Mucosa of descending colon (tissue), 3 donors: ENCODE data around the gene CMC2. TPM values are rescaled to one million over a fixed set of nuclear protein-coding genes. Genes with fewer than 3 reads are reported as not detected.

Experiments
- ATAC-seq: fragments of 200-7000 bp; cut with Tn5 transposase; one replicate; pipeline ENCODE4 v1.9.1; 2020; ENCODE audit warnings: mild to moderate bottlenecking, moderate library complexity
- DNase-seq, 3 donors: peaks; one replicate each; pipeline ENCODE4 v3.0.0-alpha.2; 2020
- H3K36me3 ChIP-seq: fragments of 200-600 bp; one replicate; pipeline ENCODE4 v1.8.0; 2021; ENCODE audit warnings: low read depth, mild to moderate bottlenecking
- H3K4me1 ChIP-seq: fragments of 200-600 bp; one replicate; pipeline ENCODE4 v1.8.0; 2021; ENCODE audit warnings: low read depth, mild to moderate bottlenecking
- H3K4me3 ChIP-seq: fragments of 200-600 bp; one replicate; pipeline ENCODE4 v1.8.0; 2021; ENCODE audit warnings: mild to moderate bottlenecking
- H3K9me3 ChIP-seq: fragments of 200-600 bp; one replicate; pipeline ENCODE4 v1.8.0; 2021; ENCODE audit warnings: mild to moderate bottlenecking
- CTCF ChIP-seq: fragments of 200-600 bp; IDR thresholded peaks from one replicate; pipeline ENCODE4 v1.8.0; 2022; ENCODE audit warnings: antibody characterized with exemption, mild to moderate bottlenecking
- intact Hi-C, 2 donors: fragments of 100-400 bp; cut with DNase I in 1 of 2; cut with micrococcal nuclease in 1 of 2; formaldehyde crosslinking; loops; one replicate each; pipeline versions ENCODE4 v1.11.0 to v1.11.1; 2022; cut with DNase I, micrococcal nuclease
- total RNA-seq, 3 donors: library from RNA; stranded (reverse); fragmentation: NEBNext Ultra II Directional in 2 of 3; extraction: Animal tissue kit (Norgen Biotek cat#: 25700) in 2 of 3; gene quantifications; one replicate each; pipeline versions ENCODE4 v1.2.1 to v1.2.4, GENCODE V29; 2021 to 2023
- donor health status: DM: no; HTN: no; CAD: no; lungs with moderate emphysema.
- donor health status: DM: no; HTN: no; CAD: no.
- donor health status: DM: no; HTN: yes; CAD: no.

The CMC2 gene
- total RNA-seq, 3 donors from 2014 or later = 42.1 to 52.7 (median 51.9) TPM

- Histone ChIP-seq H3K4me3 (no peak overlapping the region), H3K9me3 (no peaks in the 10 kb centered on the region), H3K36me3 (no peaks in the 10 kb centered on the region), H3K4me1 (peaks cover under 1% of the 10 kb centered on the region)
- DNase-seq = peak in 1 of 3 donors; percentile 16
- ATAC-seq = peak; percentile 33
- no peak for TF ChIP-seq CTCF
- intact Hi-C loops = no loop called here
Observed at GRCh38 chr16:80938004-80938878, 68.4 kb downstream of the CMC2 start.

DNA sequence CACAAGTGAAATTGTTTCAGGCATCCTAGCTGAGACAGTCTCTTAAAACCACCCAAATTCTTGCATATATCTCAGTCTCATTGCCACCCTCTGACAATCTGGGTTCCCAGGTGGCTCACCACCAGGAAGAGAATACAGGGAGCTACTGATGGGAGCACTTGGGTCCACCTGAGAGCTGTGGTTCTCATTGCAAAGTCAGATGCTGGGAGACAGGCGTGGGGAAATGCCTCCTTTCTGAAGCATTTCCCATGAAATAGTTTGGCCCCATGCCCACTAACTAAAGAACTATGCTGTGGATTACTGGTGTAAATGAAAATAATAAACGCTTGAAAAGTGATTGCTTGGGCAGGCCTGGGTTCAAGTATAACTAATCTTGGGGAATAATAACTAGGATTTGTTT lies 70.3 kb downstream of the CMC2 start:
- Histone ChIP-seq H3K4me3 (no peak overlapping the region), H3K36me3 (no peaks in the 10 kb centered on the region), H3K9me3 (no peaks in the 10 kb centered on the region), H3K4me1 (peaks cover 13% of the 10 kb centered on the region)
- intact Hi-C loops = no loop called here
- DNase-seq = no peak
- ATAC-seq = no peak
- no peak for TF ChIP-seq CTCF

GRCh38 chr16:80935691-80936090 lies 71.0 kb downstream of the CMC2 start:
- intact Hi-C loops = no loop called here
- ATAC-seq (no peak), DNase-seq (no peak)
- no peak overlapping the region for H3K4me3 ChIP-seq
- peaks cover 13% of the 10 kb centered on the region for H3K4me1 ChIP-seq
- H3K36me3 ChIP-seq = no peaks in the 10 kb centered on the region
- no peak for TF ChIP-seq CTCF
- H3K9me3 ChIP-seq = no peaks in the 10 kb centered on the region

- Histone ChIP-seq H3K4me3 (no peak overlapping the region), H3K9me3 (no peaks in the 10 kb centered on the region), H3K4me1 (peaks cover 13% of the 10 kb centered on the region), H3K36me3 (no peaks in the 10 kb centered on the region)
- ATAC-seq (peak; percentile 72), DNase-seq (peak; percentile 48 to 58 (median 51))
- TF ChIP-seq CTCF = no peak
- intact Hi-C loops = no loop called here
Observed at GRCh38 chr16:80932708-80933095, 74.0 kb downstream of the CMC2 start.

GRCh38 chr16:80931801-80932707 lies 74.6 kb downstream of the CMC2 start:
- intact Hi-C loops = no loop called here
- no peaks in the 10 kb centered on the region for H3K9me3 ChIP-seq
- no peaks in the 10 kb centered on the region for H3K36me3 ChIP-seq
- H3K4me3 ChIP-seq = no peak overlapping the region
- DNase-seq = peak; percentile 51 to 70 (median 61)
- peaks cover 13% of the 10 kb centered on the region for H3K4me1 ChIP-seq
- ATAC-seq = peak; percentile 77
- no peak for TF ChIP-seq CTCF
